Parathyroid adenoma (tissue), 2 donors: Measurements from ENCODE around the gene PRKD1.

ENCODE experiments used
- H2AFZ ChIP-seq: fragments of 300-600 bp; sonication (generic); one replicate; pipeline ENCODE4 v1.7.0; 2017; ENCODE audit warnings: antibody characterized with exemption, mild to moderate bottlenecking
- H3K27ac ChIP-seq: fragments of 300-600 bp; sonication (generic); one replicate; pipeline ENCODE4 v1.7.0; 2017
- H3K27me3 ChIP-seq: fragments of 300-600 bp; sonication (generic); one replicate; pipeline ENCODE4 v1.7.0; 2017; ENCODE audit warnings: low read length; ENCODE audit not compliant: control insufficient read depth, insufficient read depth
- H3K36me3 ChIP-seq: fragments of 300-600 bp; sonication (generic); one replicate; pipeline ENCODE4 v1.7.0; 2017; ENCODE audit warnings: low read length; ENCODE audit not compliant: control insufficient read depth, insufficient read depth
- H3K4me1 ChIP-seq: fragments of 300-600 bp; sonication (generic); one replicate; pipeline ENCODE4 v1.7.0; 2017; ENCODE audit warnings: control low read depth
- H3K4me2 ChIP-seq: fragments of 300-600 bp; sonication (generic); one replicate; pipeline ENCODE4 v1.7.0; 2017; ENCODE audit warnings: low read length
- H3K4me3 ChIP-seq: fragments of 300-600 bp; sonication (generic); one replicate; pipeline ENCODE4 v1.7.0; 2017; ENCODE audit warnings: low read depth, low read length
- H3K79me2 ChIP-seq: fragments of 300-600 bp; sonication (generic); one replicate; pipeline ENCODE4 v1.7.0; 2017; ENCODE audit warnings: control low read depth
- H3K9ac ChIP-seq: fragments of 300-600 bp; sonication (generic); one replicate; pipeline ENCODE4 v1.7.0; 2017; ENCODE audit warnings: mild to moderate bottlenecking
- H3K9me3 ChIP-seq: fragments of 300-600 bp; sonication (generic); one replicate; pipeline ENCODE4 v1.7.0; 2017; ENCODE audit warnings: low read length; ENCODE audit not compliant: control insufficient read depth
- CTCF ChIP-seq: fragments of 300-600 bp; sonication (generic); IDR thresholded peaks from one replicate; pipeline ENCODE4 v1.7.0; 2017; ENCODE audit warnings: antibody characterized with exemption, mild to moderate bottlenecking
- donor health status: primary hyperparathyroidism.

The PRKD1 gene

GRCh38 chr14:29671034-29671433 lies 256.6 kb downstream of the PRKD1 start:
- Histone ChIP-seq H3K27ac (no peak overlapping the region), H3K79me2 (no peaks in the 10 kb centered on the region), H2AFZ (no peak overlapping the region), H3K36me3 (no peaks in the 10 kb centered on the region), H3K4me3 (no peak overlapping the region), H3K4me1 (no peaks in the 10 kb centered on the region), H3K9me3 (no peaks in the 10 kb centered on the region), H3K27me3 (no peaks in the 10 kb centered on the region), H3K9ac (no peak overlapping the region), H3K4me2 (no peak overlapping the region)
- TF ChIP-seq CTCF: no peak

- TF ChIP-seq CTCF: no peak
- no peak overlapping the region for H2AFZ ChIP-seq
- no peaks in the 10 kb centered on the region for H3K27me3 ChIP-seq
- H3K36me3 ChIP-seq: no peaks in the 10 kb centered on the region
- no peak overlapping the region for H3K27ac ChIP-seq
- no peaks in the 10 kb centered on the region for H3K9me3 ChIP-seq
- H3K4me2 ChIP-seq: no peak overlapping the region
- no peaks in the 10 kb centered on the region for H3K79me2 ChIP-seq
- no peaks in the 10 kb centered on the region for H3K4me1 ChIP-seq
- no peak overlapping the region for H3K4me3 ChIP-seq
- no peak overlapping the region for H3K9ac ChIP-seq
Measured at GRCh38 chr14:29668201-29668600, 259.4 kb downstream of the PRKD1 start.

- no peaks in the 10 kb centered on the region for H3K36me3 ChIP-seq
- H3K4me2 ChIP-seq: no peak overlapping the region
- H3K9ac ChIP-seq: no peak overlapping the region
- no peaks in the 10 kb centered on the region for H3K27me3 ChIP-seq
- H3K9me3 ChIP-seq: no peaks in the 10 kb centered on the region
- H3K27ac ChIP-seq: no peak overlapping the region
- no peak for TF ChIP-seq CTCF
- H2AFZ ChIP-seq: no peak overlapping the region
- no peaks in the 10 kb centered on the region for H3K79me2 ChIP-seq
- no peaks in the 10 kb centered on the region for H3K4me1 ChIP-seq
- H3K4me3 ChIP-seq: no peak overlapping the region
Measured at GRCh38 chr14:29664515-29664914, 263.1 kb downstream of the PRKD1 start.

- no peak overlapping the region for H3K4me2 ChIP-seq
- H3K79me2 ChIP-seq: no peaks in the 10 kb centered on the region
- no peak overlapping the region for H2AFZ ChIP-seq
- H3K4me1 ChIP-seq: no peaks in the 10 kb centered on the region
- no peak overlapping the region for H3K4me3 ChIP-seq
- no peaks in the 10 kb centered on the region for H3K9me3 ChIP-seq
- no peaks in the 10 kb centered on the region for H3K36me3 ChIP-seq
- H3K9ac ChIP-seq: no peak overlapping the region
- H3K27ac ChIP-seq: no peak overlapping the region
- H3K27me3 ChIP-seq: no peaks in the 10 kb centered on the region
- no peak for TF ChIP-seq CTCF
Measured at GRCh38 chr14:29663281-29663801, 264.3 kb downstream of the PRKD1 start.

GRCh38 chr14:29654901-29655550 lies 272.6 kb downstream of the PRKD1 start:
- H3K4me3 ChIP-seq: no peak overlapping the region
- H3K36me3 ChIP-seq: no peaks in the 10 kb centered on the region
- H3K4me2 ChIP-seq: no peak overlapping the region
- no peaks in the 10 kb centered on the region for H3K9me3 ChIP-seq
- no peak for TF ChIP-seq CTCF
- no peak overlapping the region for H2AFZ ChIP-seq
- no peaks in the 10 kb centered on the region for H3K27me3 ChIP-seq
- H3K4me1 ChIP-seq: peaks cover 20% of the 10 kb centered on the region
- no peak overlapping the region for H3K27ac ChIP-seq
- H3K9ac ChIP-seq: no peak overlapping the region
- no peaks in the 10 kb centered on the region for H3K79me2 ChIP-seq
